Liver (tissue), 9 donors: ENCODE results near the gene STING1. TPM values are rescaled to one million over a fixed set of nuclear protein-coding genes. Genes with fewer than 3 reads are reported as not detected.

Source experiments
- DNase-seq: peaks from one replicate; pipeline ENCODE4 v3.0.0-alpha.2; 2017; ENCODE audit warnings: low spot score
- H3K27ac ChIP-seq, 2 donors: one replicate each; pipeline ENCODE4 v1.7.0; 2013; ENCODE audit warnings: inconsistent platforms in 2 of 2, low read length in 2 of 2, control low read depth in 1 of 2, low read depth in 1 of 2, mild to moderate bottlenecking in 1 of 2
- H3K27me3 ChIP-seq, 4 donors: one replicate each; pipeline versions ENCODE4 v1.6.1 to v1.7.0; 2013; ENCODE audit warnings: low read length in 3 of 4, inconsistent platforms in 1 of 4, mild to moderate bottlenecking in 1 of 4, moderate library complexity in 1 of 4; ENCODE audit not compliant: control insufficient read depth in 4 of 4, insufficient read depth in 4 of 4
- H3K36me3 ChIP-seq, 4 donors: one replicate each; pipeline versions ENCODE4 v1.6.1 to v1.7.0; 2013; ENCODE audit warnings: low read length in 3 of 4, mild to moderate bottlenecking in 3 of 4, low read depth in 1 of 4, moderate library complexity in 1 of 4; ENCODE audit not compliant: control insufficient read depth in 4 of 4, insufficient read depth in 3 of 4
- H3K4me1 ChIP-seq, 4 donors: one replicate each; pipeline versions ENCODE4 v1.6.1 to v1.7.0; 2013; ENCODE audit warnings: low read length in 3 of 4, mild to moderate bottlenecking in 3 of 4, moderate library complexity in 1 of 4; ENCODE audit not compliant: control insufficient read depth in 4 of 4, insufficient read depth in 4 of 4
- H3K4me3 ChIP-seq, 3 donors: one replicate each; pipeline versions ENCODE4 v1.6.1 to v1.7.0; 2013; ENCODE audit warnings: low read length in 3 of 3, control low read depth in 1 of 3, low read depth in 1 of 3, mild to moderate bottlenecking in 1 of 3
- H3K9ac ChIP-seq, 2 donors: one replicate each; pipeline ENCODE4 v1.7.0; 2013; ENCODE audit warnings: low read length in 2 of 2, mild to moderate bottlenecking in 2 of 2, moderate library complexity in 2 of 2, control low read depth in 1 of 2, low read depth in 1 of 2
- H3K9me3 ChIP-seq, 4 donors: one replicate each; pipeline versions ENCODE4 v1.6.1 to v1.7.0; 2013; ENCODE audit warnings: low read length in 3 of 4; ENCODE audit not compliant: control insufficient read depth in 4 of 4
- CTCF ChIP-seq: fragments of 150-350 bp; IDR thresholded peaks from 2 replicates; pipeline ENCODE4 v1.5.1; 2017; ENCODE audit warnings: improper control_type of control experiment, low read depth, low read length; ENCODE audit not compliant: missing input control
- EGR1 ChIP-seq, 2 donors: IDR thresholded peaks; 2 replicates each; pipeline ENCODE4 v1.6.1; 2016 to 2018; ENCODE audit warnings: antibody characterized with exemption in 2 of 2, low read depth in 2 of 2
- FOXA1 ChIP-seq: IDR thresholded peaks from 2 replicates; pipeline ENCODE4 v1.6.1; 2016; ENCODE audit warnings: antibody characterized with exemption
- FOXA2 ChIP-seq: IDR thresholded peaks from 2 replicates; pipeline ENCODE4 v1.6.1; 2016; ENCODE audit warnings: antibody characterized with exemption
- GABPA ChIP-seq, 2 donors: IDR thresholded peaks in 1 of 2; conservative IDR thresholded peaks in 1 of 2; 2 replicates each; pipeline ENCODE4 v1.6.1; 2016; ENCODE audit warnings: antibody characterized with exemption in 2 of 2, mild to moderate bottlenecking in 1 of 2, moderate library complexity in 1 of 2
- HNF4A ChIP-seq, 2 donors: conservative IDR thresholded peaks; 2 replicates each; pipeline ENCODE4 v1.6.1; 2016; ENCODE audit warnings: antibody characterized with exemption in 2 of 2, mild to moderate bottlenecking in 2 of 2
- HNF4G ChIP-seq: IDR thresholded peaks from 2 replicates; pipeline ENCODE4 v1.6.1; 2016; ENCODE audit warnings: antibody characterized with exemption
- JUND ChIP-seq, 2 donors: IDR thresholded peaks; 2 replicates each; pipeline ENCODE4 v1.6.1; 2016; ENCODE audit warnings: antibody characterized with exemption in 2 of 2
- NR2F2 ChIP-seq: IDR thresholded peaks from 2 replicates; pipeline ENCODE4 v1.6.1; 2016; ENCODE audit warnings: antibody characterized with exemption
- RAD21 ChIP-seq, 2 donors: IDR thresholded peaks; 2 replicates each; pipeline ENCODE4 v1.6.1; 2016; ENCODE audit warnings: antibody characterized with exemption in 2 of 2, mild to moderate bottlenecking in 2 of 2
- RXRA ChIP-seq, 2 donors: IDR thresholded peaks; 2 replicates each; pipeline ENCODE4 v1.6.1; 2017 to 2018; ENCODE audit warnings: antibody characterized with exemption in 2 of 2, mild to moderate bottlenecking in 1 of 2
- SP1 ChIP-seq: IDR thresholded peaks from 2 replicates; pipeline ENCODE4 v1.6.1; 2018; ENCODE audit warnings: antibody characterized with exemption, mild to moderate bottlenecking
- YY1 ChIP-seq: IDR thresholded peaks from 2 replicates; pipeline ENCODE4 v1.6.1; 2016; ENCODE audit warnings: antibody characterized with exemption, mild to moderate bottlenecking
- ZBTB33 ChIP-seq: IDR thresholded peaks from 2 replicates; pipeline ENCODE4 v1.6.1; 2016; ENCODE audit warnings: antibody characterized with exemption
- WGBS: extraction: QIAGEN DNeasy Blood & Tissue Kit; methylation state at CpG from one replicate; pipeline ENCODE4 v1.1.7; 2013; 5-methylcytosine and 5-hydroxymethylcytosine counted together
- polyA plus RNA-seq, 2 donors: library from polyadenylated mRNA; stranded (reverse) in 1 of 2; unstranded in 1 of 2; fragments of 200-250 nt in 1 of 2; fragments of >200 nt in 1 of 2; fragmentation: Nextera tagmentation in 1 of 2; extraction: Ambion mirVana in 1 of 2; gene quantifications; one replicate each; pipeline versions ENCODE4 v1.2.1 to v1.2.3, GENCODE V29; 2013 to 2015
- total RNA-seq, 2 donors: library from RNA; depleted of rRNA; stranded (reverse); fragments of >200 nt; gene quantifications; one replicate each; pipeline ENCODE4 v1.2.3, GENCODE V29; 2014
- TF ChIP-seq, protein P1 (sequence below): IDR thresholded peaks from 2 replicates; pipeline ENCODE4 v1.6.1; 2016; ENCODE audit warnings: antibody characterized with exemption, mild to moderate bottlenecking
- TF ChIP-seq, protein P2 (sequence below): IDR thresholded peaks from 2 replicates; pipeline ENCODE4 v1.6.1; 2016; ENCODE audit warnings: antibody characterized with exemption
- TF ChIP-seq, protein P3 (sequence below): IDR thresholded peaks from 2 replicates; pipeline ENCODE4 v1.6.1; 2016; ENCODE audit warnings: antibody characterized with exemption
- donor health status: healthy.
- donor health status: healthy.
- donor health status: healthy.
- donor health status: healthy.
- donor health status: healthy.

The STING1 gene
- total and polyA plus RNA-seq, 4 donors: 6.3 to 13.6 (median 10.3) TPM

DNA sequence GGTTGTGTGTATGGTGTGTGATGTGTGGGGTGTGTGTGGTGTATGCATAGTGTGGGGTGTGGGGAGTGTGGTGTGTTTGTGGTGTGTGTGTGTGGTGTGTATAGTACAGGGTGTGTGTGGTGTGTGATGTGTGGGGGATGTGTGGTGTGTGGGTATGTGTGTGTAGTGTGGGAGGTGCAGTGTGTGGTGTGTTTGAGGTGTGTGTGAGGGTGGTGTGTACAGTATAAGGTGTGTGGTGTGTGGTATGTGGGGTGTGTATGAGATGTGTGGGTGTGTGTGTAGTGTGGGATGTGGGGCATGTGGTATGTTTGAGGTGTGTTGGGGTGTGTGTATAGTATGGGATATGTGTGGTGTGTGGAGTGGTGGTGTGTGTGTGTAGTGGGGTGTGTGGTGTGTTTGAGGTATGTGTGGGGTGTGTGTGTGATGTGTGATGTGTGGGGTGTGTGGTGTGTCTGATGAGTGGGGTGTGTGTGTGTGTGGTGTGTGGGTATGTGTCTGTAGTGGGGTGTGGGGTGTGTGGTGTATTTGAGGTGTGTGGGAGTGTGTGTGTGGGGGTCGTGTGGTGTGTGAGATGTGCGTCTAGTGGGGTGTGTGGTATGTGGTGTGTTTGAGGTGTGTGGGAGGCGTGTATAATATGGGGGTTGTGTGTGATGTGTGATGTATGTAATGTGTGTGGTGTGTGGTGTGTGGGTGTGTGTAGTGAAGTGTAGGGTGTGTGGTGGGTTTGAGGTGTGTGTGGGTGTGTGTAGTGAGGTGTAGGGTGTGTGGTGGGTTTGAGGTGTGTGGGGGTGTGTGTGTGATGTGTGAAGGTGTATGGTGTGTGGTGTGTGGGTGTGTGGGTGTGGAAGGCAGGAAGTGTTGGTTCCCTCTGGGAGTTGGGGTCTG is 28.6 kb downstream of the STING1 start:
- Histone ChIP-seq H3K27me3 (no peaks in the 10 kb centered on the region), H3K36me3 (no peaks in the 10 kb centered on the region), H3K4me1 (no peaks in the 10 kb centered on the region), H3K9me3 (no peaks in the 10 kb centered on the region), H3K27ac (no peak overlapping the region), H3K9ac (no peak overlapping the region), H3K4me3 (no peak overlapping the region)
- 86% methylated on average over 3 of the region's 3 CpGs for WGBS
- DNase-seq: no peak
- TF ChIP-seq, protein P1, sequence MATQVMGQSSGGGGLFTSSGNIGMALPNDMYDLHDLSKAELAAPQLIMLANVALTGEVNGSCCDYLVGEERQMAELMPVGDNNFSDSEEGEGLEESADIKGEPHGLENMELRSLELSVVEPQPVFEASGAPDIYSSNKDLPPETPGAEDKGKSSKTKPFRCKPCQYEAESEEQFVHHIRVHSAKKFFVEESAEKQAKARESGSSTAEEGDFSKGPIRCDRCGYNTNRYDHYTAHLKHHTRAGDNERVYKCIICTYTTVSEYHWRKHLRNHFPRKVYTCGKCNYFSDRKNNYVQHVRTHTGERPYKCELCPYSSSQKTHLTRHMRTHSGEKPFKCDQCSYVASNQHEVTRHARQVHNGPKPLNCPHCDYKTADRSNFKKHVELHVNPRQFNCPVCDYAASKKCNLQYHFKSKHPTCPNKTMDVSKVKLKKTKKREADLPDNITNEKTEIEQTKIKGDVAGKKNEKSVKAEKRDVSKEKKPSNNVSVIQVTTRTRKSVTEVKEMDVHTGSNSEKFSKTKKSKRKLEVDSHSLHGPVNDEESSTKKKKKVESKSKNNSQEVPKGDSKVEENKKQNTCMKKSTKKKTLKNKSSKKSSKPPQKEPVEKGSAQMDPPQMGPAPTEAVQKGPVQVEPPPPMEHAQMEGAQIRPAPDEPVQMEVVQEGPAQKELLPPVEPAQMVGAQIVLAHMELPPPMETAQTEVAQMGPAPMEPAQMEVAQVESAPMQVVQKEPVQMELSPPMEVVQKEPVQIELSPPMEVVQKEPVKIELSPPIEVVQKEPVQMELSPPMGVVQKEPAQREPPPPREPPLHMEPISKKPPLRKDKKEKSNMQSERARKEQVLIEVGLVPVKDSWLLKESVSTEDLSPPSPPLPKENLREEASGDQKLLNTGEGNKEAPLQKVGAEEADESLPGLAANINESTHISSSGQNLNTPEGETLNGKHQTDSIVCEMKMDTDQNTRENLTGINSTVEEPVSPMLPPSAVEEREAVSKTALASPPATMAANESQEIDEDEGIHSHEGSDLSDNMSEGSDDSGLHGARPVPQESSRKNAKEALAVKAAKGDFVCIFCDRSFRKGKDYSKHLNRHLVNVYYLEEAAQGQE: no peak
- no peak for TF ChIP-seq RAD21 (IDR thresholded peaks at IDR 0.05)
- no peak for TF ChIP-seq HNF4G
- TF ChIP-seq YY1: no peak
- no peak for TF ChIP-seq FOXA1
- TF ChIP-seq, protein P2, sequence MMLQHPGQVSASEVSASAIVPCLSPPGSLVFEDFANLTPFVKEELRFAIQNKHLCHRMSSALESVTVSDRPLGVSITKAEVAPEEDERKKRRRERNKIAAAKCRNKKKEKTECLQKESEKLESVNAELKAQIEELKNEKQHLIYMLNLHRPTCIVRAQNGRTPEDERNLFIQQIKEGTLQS: no peak
- no peak for TF ChIP-seq HNF4A (conservative IDR thresholded peaks at IDR 0.05)
- no peak for TF ChIP-seq RXRA (IDR thresholded peaks at IDR 0.05)
- TF ChIP-seq FOXA2: no peak
- TF ChIP-seq, protein P3, sequence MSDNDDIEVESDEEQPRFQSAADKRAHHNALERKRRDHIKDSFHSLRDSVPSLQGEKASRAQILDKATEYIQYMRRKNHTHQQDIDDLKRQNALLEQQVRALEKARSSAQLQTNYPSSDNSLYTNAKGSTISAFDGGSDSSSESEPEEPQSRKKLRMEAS: no peak
- TF ChIP-seq SP1: no peak
- TF ChIP-seq CTCF: no peak
- TF ChIP-seq EGR1 (IDR thresholded peaks at IDR 0.05; ENCODE audit: low read depth in 2 of 2): no peak
- no peak for TF ChIP-seq ZBTB33
- TF ChIP-seq GABPA (IDR thresholded peaks at IDR 0.05 in 1 of 2, conservative IDR thresholded peaks at IDR 0.05 in 1 of 2): no peak
- no peak for TF ChIP-seq JUND (IDR thresholded peaks at IDR 0.05)
- TF ChIP-seq NR2F2: no peak
